Left renal cortex interstitium (tissue), 4 donors: Measurements from ENCODE around the gene ZNF335. TPM values are rescaled to one million over a fixed set of nuclear protein-coding genes. Genes with fewer than 3 reads are reported as not detected.
"Not testable (repeated sequence)": the region's sequence is repeated elsewhere in the genome, so short reads cannot be mapped to it uniquely, and the experiment has no call there.

Source experiments
- DNase-seq, 4 donors: peaks; one replicate each; pipeline ENCODE4 v3.0.0-alpha.2; 2013; ENCODE audit warnings: low read depth in 4 of 4, low spot score in 2 of 4, missing footprints in 1 of 4
- polyA plus RNA-seq, 4 donors: library from polyadenylated mRNA; unstranded; fragments of 120-200 nt; gene quantifications; one replicate each; pipeline ENCODE4 v1.2.1, GENCODE V29; 2013; ENCODE audit not compliant: insufficient read length in 4 of 4

Gene ZNF335
- polyA plus RNA-seq, 4 donors: 10.7 to 21.1 (median 14.2) TPM

GRCh38 chr20:46004889-46005473 is 33.0 kb upstream of the ZNF335 start:
- no peak for DNase-seq

GRCh38 chr20:46004187-46004586 is 32.2 kb upstream of the ZNF335 start:
- no peak for DNase-seq

GRCh38 chr20:46002008-46002407 is 30.0 kb upstream of the ZNF335 start:
- no peak for DNase-seq

- DNase-seq: no peak
Observed at GRCh38 chr20:46001498-46001897, 29.5 kb upstream of the ZNF335 start.

- DNase-seq: no peak
Observed at GRCh38 chr20:46000262-46000996, 28.4 kb upstream of the ZNF335 start.

- no peak for DNase-seq
Observed at GRCh38 chr20:45999557-46000261, 27.7 kb upstream of the ZNF335 start.

- no peak for DNase-seq
Observed at GRCh38 chr20:45998761-45999160, 26.8 kb upstream of the ZNF335 start.

- DNase-seq: no peak
Observed at GRCh38 chr20:45998337-45998736, 26.3 kb upstream of the ZNF335 start.

GRCh38 chr20:45997187-45997586 is 25.2 kb upstream of the ZNF335 start:
- DNase-seq: no peak

- not testable (repeated sequence) for DNase-seq
Observed at GRCh38 chr20:45995495-45996097, 23.6 kb upstream of the ZNF335 start.

- DNase-seq: no peak
Observed at GRCh38 chr20:45994761-45995493, 22.9 kb upstream of the ZNF335 start.

- no peak for DNase-seq
Observed at GRCh38 chr20:45993197-45993951, 21.4 kb upstream of the ZNF335 start.

- no peak for DNase-seq
Observed at GRCh38 chr20:45991616-45992015, 19.6 kb upstream of the ZNF335 start.

- DNase-seq: not testable (repeated sequence)
Observed at GRCh38 chr20:45988830-45989229, 16.8 kb upstream of the ZNF335 start.

- DNase-seq: peak in 2 of 4 donors; percentile 28 to 29
Observed at GRCh38 chr20:45987108-45987780, 15.2 kb upstream of the ZNF335 start.

- DNase-seq: no peak
Observed at GRCh38 chr20:45985573-45985972, 13.6 kb upstream of the ZNF335 start.

- DNase-seq: no peak
Observed at GRCh38 chr20:45983279-45983743, 11.3 kb upstream of the ZNF335 start.

GRCh38 chr20:45981261-45981660 is 9.3 kb upstream of the ZNF335 start:
- DNase-seq: no peak

- no peak for DNase-seq
Observed at GRCh38 chr20:45976086-45976485, 4.1 kb upstream of the ZNF335 start.
